ENCODE results near the gene MAD1L1.

MAD1L1 gene

DNA sequence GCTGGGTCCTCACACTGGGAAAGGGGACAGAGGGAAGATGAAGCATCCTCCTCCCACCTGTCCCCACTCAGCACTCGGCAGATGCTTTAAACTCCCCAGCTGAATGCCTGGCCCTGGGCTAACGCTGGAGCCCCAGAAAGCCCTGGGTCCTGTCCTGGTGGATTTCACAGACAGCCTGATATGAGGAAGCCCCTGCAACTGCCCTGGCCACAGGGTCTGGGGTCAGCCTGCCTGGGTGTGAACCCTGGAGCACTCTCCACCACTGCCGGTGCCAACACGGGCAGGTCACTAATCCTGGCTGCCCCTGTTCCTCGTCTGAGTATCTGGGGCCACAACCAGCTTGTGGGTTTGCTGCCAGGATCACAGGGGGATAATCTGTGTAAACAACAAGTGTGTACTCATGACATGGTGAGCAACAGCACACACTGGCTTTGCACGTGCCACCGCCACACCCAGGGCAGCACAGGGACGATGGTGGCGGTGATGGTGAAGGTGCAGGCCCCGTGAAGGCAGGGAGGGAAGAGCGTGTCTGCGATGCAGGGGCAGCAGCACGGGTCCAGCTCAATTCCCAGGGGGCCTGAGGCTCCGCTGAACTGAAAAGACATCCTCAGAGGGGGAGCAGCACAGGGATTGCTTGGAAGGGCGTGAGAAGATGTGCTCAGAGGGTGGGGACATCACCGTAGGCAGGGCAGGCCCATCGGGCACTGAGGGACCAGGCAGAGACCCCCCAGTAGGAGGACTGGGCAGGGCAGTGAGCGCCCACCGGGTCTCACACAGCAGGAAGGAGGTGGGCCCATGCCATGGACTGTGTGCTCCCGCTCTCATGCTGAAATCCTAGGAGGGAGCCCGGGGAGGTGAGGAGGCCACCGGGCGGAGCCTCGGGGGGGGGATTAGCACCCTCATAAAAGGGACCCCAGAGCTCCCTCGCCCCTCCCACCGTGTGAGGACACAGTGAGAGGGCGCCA, 238.7 kb downstream of the MAD1L1 start:
- DNase-seq, result no peak

- DNase-seq, result no peak
Observed at GRCh38 chr7:1993031-1993695, 239.6 kb downstream of the MAD1L1 start.

DNA sequence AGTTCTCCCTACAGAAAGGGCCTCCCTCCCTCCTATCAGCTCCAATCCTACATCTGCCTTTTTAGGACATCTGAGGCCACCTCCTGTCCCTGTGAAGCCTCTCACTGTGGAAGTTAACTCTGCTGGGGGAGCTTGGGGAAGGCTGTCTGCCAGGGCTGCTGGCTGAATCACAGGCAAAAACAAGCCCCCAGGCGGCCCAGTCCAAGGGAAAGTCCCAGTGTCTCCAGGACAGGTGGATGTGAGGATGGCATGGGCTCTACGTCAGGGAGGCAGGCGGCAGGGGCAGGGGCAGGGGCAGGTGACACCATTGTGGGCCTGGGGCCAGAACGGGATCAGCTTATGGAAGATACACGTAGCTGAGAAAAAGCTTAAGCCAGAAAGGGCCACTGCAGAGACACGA, 240.2 kb downstream of the MAD1L1 start:
- DNase-seq, result no peak

GRCh38 chr7:1990001-1990670, 242.6 kb downstream of the MAD1L1 start:
- no peak for DNase-seq

DNA sequence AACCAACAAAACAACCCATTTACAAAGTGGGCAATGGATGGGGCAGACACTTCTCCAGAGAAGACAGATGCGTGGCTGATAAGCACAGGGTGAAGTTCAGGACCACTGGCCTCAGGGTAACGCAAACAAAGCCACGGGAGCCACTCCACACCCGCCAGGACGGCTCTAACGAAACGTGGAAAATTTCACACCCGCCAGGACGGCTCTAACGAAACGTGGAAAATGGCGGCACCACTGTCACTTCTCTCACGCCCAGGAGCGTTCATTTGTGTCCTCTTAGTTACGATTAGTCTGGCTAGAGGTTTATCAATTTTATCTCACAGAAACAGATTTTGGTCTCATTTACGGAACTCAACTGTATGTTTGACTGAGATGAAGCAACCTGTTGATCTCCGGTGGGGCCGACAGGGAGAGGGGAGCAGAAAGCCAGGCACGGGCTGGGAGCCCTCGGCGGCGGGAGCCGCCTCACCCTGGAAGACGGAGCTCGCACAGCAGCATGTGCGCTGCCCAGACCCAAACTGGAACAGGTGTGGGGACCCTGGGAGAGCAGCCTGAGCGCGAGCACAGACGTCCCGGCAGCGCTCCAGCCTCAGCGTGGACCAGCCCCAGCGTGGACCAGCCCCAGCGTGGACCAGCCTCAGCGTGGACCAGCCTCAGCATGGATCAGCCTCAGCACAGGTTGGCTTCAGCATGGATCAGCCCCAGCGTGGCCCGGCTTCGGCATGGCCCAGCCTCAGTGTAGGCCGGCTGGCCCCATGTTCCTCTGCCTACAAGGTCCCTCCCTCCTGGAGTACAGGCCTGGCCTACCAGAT, 243.5 kb downstream of the MAD1L1 start:
- no peak for DNase-seq

- no peak for DNase-seq
Observed at GRCh38 chr7:1988533-1988930, 244.2 kb downstream of the MAD1L1 start.

GRCh38 chr7:1987591-1988532, 244.9 kb downstream of the MAD1L1 start:
- DNase-seq, result no peak

DNA sequence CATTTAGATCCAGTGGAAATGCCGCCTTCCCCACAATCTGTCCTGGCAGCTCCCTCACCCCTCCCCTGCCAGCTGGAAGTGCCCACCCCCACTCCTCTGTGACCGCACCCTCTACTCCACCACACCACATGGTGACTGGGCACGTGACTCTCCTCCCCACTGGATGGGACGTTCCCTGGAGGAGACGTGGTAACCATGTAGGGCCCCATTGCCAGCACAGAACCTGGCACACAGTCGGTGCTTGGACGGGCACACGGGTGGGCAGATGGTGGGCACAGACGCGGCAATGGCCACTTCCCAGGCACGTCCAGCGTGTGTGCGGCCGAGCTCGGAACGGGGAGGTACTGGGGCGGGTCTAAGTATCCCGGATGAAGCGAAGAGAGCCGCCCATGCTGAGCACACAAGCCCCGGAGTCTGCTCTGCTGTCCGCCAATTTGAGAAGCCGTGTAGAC, 245.6 kb downstream of the MAD1L1 start:
- DNase-seq, result no peak

DNA sequence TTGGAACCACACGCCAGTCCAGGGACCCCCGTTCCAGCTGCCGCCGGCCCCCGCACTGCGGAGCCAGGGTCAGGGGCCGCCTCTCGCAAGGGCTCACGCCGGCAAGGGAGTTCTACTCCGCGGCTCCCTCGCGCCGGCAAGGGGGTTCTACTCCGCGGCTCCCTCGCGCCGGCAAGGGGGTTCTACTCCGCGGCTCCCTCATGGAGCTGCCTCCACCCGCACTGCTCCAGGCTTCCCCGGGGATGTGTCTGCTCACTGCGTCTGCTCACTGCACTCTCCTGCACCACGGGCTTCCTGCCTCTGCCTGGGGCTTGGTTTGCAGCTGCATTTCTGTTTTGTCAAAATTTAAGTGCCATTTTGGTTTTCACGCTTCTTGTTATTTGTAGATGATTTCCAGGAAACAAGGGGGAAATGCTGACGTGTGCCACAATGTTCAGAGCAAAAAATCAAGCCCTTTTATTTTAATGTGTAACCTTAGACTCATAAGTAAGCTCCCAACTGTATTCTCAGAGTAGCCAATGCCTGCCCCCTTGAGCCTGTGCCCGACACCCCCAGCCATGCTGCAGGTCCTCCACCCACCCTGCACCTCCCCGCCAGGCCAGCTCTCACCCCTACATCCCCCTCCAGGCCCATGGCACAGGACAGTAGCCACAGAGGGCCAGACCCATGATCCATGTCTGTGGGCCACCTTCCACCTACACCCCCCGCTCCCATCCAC, 246.2 kb downstream of the MAD1L1 start:
- peak; percentile 13 for DNase-seq

- DNase-seq, result no peak
Observed at GRCh38 chr7:1985936-1986335, 246.8 kb downstream of the MAD1L1 start.

DNA sequence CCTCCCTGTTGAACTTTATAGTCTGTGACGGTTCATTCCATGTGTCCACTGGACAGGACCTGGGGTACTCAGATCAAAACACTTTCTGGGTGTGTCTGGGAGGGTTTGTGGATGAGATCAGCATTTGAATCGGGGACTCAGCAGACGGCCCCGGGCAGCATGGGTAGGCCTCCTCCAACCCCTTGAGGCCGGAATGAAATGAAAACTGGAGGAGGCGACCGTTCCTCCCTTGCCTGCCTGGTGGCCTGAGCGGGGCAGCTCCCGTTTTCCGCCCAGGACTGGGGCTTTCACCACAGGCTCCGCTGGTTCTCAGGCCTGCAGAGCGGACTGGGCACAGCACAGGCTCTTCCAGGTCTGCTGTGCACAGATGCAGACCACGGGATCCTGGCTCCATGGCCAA, 247.7 kb downstream of the MAD1L1 start:
- no peak for DNase-seq

- DNase-seq, result no peak
Observed at GRCh38 chr7:1981878-1982230, 250.9 kb downstream of the MAD1L1 start.

GRCh38 chr7:1981201-1981877, 251.4 kb downstream of the MAD1L1 start:
- no peak for DNase-seq

- DNase-seq, result no peak
Observed at GRCh38 chr7:1979591-1980560, 252.9 kb downstream of the MAD1L1 start.

- DNase-seq, result no peak
Observed at GRCh38 chr7:1978656-1979590, 253.8 kb downstream of the MAD1L1 start.

DNA sequence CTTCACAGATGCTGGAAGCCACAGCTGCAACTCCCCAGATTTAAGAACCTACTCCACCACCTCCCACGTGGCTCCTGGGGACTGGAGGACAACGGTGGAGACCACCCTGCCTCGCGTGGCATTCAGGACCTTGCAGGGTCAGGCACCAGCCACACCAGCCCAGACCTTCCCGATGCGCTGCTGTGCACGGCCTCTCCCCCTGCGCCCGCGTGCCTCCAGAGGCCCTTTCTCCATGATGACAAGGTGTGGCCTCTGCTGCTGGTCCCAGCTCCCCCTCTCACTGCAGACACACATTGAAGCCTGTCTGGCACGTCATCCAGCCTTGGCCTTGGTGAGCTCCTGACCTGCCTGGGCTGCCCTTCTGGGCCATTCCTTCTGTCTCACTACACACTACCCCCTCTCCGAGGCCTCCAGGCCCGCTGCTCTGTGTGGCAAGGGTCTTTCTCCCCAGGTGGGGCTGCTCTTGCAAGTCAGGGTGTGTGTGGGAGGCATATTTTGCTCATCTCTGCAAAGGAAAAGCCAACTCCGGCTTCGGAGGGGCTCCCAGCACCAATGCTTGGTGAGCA, 254.8 kb downstream of the MAD1L1 start:
- DNase-seq, result no peak

DNA sequence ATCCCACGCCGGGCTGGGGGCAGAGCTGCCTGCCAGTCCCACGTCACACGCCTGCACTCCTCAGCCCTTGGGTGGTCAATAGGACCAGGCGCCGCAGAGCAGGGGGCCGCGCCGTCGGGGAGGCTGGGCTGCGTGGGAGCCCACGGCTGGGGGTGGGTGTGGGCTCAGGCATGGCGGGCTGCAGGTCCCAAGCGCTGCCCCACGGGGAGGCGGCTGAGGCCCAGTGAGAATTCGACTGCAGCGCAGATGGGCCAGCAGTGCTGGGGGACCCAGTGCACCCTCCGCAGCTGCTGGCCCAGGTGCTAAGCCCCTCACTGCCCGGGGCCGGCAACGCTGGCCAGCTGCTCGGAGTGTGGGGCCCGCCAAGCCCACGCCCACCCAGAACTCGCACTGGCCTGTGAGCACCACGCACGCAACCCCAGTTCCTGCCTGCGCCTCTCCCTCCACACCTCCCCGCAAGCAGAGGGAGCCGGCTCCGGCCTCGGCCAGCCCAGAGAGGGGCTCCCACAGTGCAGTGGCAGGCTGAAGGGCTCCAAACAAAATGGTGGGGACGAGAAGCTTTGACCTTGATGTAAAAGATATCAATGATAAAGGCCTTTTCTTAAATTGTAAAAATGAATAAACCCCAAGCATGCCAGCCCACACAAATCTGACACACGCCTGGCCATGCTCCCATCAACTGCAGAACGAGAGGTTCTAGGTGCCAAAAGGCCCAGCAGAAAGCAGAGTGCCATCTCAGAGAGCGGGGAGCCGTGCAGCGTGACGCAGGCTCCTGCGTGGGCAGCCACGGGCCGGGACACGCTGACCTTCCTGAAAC, 255.5 kb downstream of the MAD1L1 start:
- no peak for DNase-seq
